Pancreas (tissue), 10 donors: ENCODE data around the gene GID8. TPM values are rescaled to one million over a fixed set of nuclear protein-coding genes. Genes with fewer than 3 reads are reported as not detected.

Source experiments
- ATAC-seq, 4 donors: fragments of 200-7000 bp; cut with Tn5 transposase; one replicate each; pipeline versions ENCODE4 v1.8.0 to v1.9.1; 2020; ENCODE audit warnings: mild to moderate bottlenecking in 4 of 4, moderate library complexity in 4 of 4
- DNase-seq, 6 donors: peaks; one replicate each; pipeline ENCODE4 v3.0.0-alpha.2; 2020
- FAIRE-seq: peaks from 2 replicates; lab custom pipeline; 2012; peaks lifted over from hg19 to GRCh38; lab: Jason Lieb, UNC
- H3K27ac ChIP-seq, 4 donors: fragments of 200-600 bp; sonication (generic); 1 replicate in 3 of 4; 2 replicates in 1 of 4; pipeline versions ENCODE4 v1.5.0 to v1.8.0; 2020
- H3K27me3 ChIP-seq, 4 donors: fragments of 200-600 bp; one replicate each; pipeline ENCODE4 v1.8.0; 2021
- H3K36me3 ChIP-seq, 3 donors: fragments of 200-600 bp; sonication (generic) in 1 of 3; one replicate each; pipeline versions ENCODE4 v1.5.0 to v1.8.0; 2020 to 2021
- H3K4me1 ChIP-seq, 3 donors: fragments of 200-600 bp; one replicate each; pipeline ENCODE4 v1.8.0; 2021
- H3K4me3 ChIP-seq, 4 donors: fragments of 200-600 bp; sonication (generic) in 2 of 4; one replicate each; pipeline versions ENCODE4 v1.5.0 to v1.8.0; 2020 to 2021
- H3K9me3 ChIP-seq, 4 donors: fragments of 200-600 bp; one replicate each; pipeline ENCODE4 v1.8.0; 2021
- CTCF ChIP-seq, 4 donors: fragments of 200-600 bp; sonication (generic) in 3 of 4; IDR thresholded peaks; one replicate each; pipeline versions ENCODE4 v1.5.0 to v1.8.0; 2021; ENCODE audit warnings: antibody characterized with exemption in 4 of 4
- WGBS, 2 donors: extraction: QIAGEN DNeasy Blood & Tissue Kit; methylation state at CpG; one replicate each; pipeline ENCODE4 v1.1.7; 2013; 5-methylcytosine and 5-hydroxymethylcytosine counted together
- intact Hi-C, 3 donors: fragments of 100-400 bp; cut with DNase I; formaldehyde crosslinking; loops; one replicate each; pipeline versions ENCODE4 v1.11.1 to v1.14.2; 2022
- polyA plus RNA-seq, 2 donors: library from polyadenylated mRNA; stranded (reverse); fragments of 200-250 nt; gene quantifications; one replicate each; pipeline ENCODE4 v1.2.3, GENCODE V29; 2013
- total RNA-seq, 6 donors: library from RNA; stranded (reverse); fragmentation: NEBNext Ultra II Directional in 4 of 6; extraction: Animal tissue kit (Norgen Biotek cat#: 25700) in 4 of 6; gene quantifications; one replicate each; pipeline versions ENCODE4 v1.2.1 to v1.2.4, GENCODE V29; 2021 to 2023
- donor health status: healthy with polysubstance abuse.
- donor health status: DM: no; HTN: no; CAD: no; lungs with moderate emphysema.
- donor health status: DM: no; HTN: no; CAD: no.
- donor health status: control.
- donor health status: control.
- donor health status: Bipolar disorder and iron deficiency.
- donor health status: DM: yes; HTN: yes; CAD: no.
- donor health status: DM: no; HTN: no; CAD: no.
- donor health status: DM: no; HTN: no; CAD: no.
- donor health status: DM: yes; HTN: yes; CAD: no.

The GID8 gene
- total and polyA plus RNA-seq, 8 donors = 6.0 to 22.4 (median 15.5) TPM

GRCh38 chr20:62952968-62953838 is 15.3 kb downstream of the GID8 start:
- DNase-seq (peak in 1 of 6 donors; percentile 35), ATAC-seq (peak; percentile 3 to 20 (median 6)), FAIRE-seq (no peak)
- Histone ChIP-seq H3K4me3 (peak overlapping the region in 2 of 4 donors; percentile 24 to 39), H3K4me1 (no peaks in the 10 kb centered on the region), H3K36me3 (no peaks in the 10 kb centered on the region), H3K27me3 (no peaks in the 10 kb centered on the region), H3K27ac (peak overlapping the region in 2 of 4 donors; percentile 18 to 57), H3K9me3 (no peaks in the 10 kb centered on the region)
- 74 to 82% methylated on average over 17 to 19 of the region's 19 CpGs for WGBS, 2 donors
- TF ChIP-seq CTCF (IDR thresholded peaks at IDR 0.05) = no peak
- intact Hi-C loops = no loop called here

DNA sequence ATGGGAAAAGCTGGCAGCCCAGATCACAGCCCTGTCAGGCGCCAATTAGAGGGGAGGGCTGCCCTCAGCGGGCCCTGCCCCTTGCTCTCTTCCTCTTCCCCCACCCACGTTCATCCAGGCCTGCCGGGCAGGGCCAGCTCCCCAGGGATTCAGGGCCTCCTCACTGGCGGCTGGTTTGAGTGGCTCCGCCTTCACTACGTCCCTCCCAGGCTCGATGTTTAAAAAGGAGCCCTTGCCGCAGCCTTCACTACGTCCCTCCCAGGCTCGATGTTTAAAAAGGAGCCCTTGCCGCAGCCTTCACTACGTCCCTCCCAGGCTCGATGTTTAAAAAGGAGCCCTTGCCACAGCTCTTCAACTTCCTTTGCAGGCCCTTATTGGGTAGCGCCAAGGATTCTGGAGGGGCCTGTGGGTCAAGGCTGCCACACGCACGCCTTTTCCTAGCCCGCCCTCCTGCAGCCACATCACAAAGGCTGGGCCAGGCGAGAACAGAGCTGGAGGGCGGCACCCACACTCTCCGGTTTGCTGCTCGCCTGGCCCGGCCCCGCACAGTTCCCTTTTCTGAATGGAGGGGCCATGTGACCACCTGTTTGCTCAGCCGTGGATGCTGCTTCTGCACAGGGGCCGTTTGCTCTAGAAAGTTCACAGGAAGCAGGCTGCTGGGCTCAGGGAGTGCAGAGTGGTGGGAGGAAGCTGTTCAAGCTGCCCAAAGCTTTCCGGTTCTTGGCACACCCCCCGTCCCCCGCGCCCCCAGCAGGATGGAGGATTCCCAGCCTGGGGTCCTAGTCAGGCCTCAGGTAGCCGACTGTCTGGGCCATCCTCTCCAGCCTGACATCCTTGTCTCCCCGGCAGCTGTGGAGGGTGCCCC is 16.1 kb downstream of the GID8 start:
- Histone ChIP-seq H3K4me1 (no peaks in the 10 kb centered on the region), H3K36me3 (no peaks in the 10 kb centered on the region), H3K27ac (peak overlapping the region in 2 of 4 donors; percentile 18 to 57), H3K4me3 (peak overlapping the region in 1 of 4 donors; percentile 39), H3K9me3 (no peaks in the 10 kb centered on the region), H3K27me3 (no peaks in the 10 kb centered on the region)
- intact Hi-C loops = no loop called here
- ATAC-seq = peak in 3 of 4 donors; percentile 46 to 62 (median 52)
- 67 to 73% methylated on average over 32 of the region's 32 CpGs for WGBS, 2 donors
- DNase-seq = peak in 2 of 6 donors; percentile 29 to 59
- TF ChIP-seq CTCF (IDR thresholded peaks at IDR 0.05) = no peak
- no peak for FAIRE-seq

DNA sequence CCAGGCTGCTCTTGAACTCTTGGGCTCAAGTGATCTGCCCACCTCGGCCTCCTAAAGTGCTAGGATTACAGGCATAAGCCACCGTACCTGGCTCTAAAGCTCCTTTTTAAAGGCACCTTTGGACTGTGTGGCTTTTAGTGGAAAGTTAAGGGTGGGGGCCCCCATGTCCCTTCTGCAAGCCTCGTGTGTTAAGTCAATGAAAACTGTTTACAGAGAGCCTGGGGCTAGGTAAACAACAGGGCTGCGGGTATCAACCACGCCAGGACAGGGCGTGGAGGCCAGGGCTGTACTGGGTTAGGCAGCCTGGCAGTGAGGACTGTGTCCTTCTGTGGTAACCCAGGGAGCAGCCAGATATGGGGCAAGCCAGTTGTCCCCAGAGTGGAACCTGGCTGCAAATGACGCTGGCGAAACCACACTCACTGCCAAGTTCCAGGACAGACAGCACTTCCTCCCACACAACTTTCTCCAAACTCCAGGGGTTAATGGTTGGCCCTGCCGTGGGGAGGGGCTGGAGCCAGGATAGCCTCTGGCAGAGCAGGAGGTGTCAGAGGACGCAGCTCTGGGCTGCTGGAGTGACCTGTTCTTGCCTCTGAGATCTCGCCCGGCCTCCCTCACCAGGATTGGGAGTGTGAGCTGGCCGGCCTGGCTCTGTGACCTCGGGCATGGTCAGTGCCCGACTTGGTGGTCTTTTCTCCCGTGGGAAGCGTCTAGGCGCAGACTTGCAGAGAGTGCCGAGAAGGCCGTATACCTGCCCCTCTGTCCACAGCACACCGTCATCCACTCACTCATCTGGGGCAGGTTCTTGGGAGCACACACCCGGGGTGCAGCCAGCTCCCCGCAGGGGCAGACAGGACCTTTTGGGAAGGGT is 17.8 kb downstream of the GID8 start:
- Histone ChIP-seq H3K4me1 (no peaks in the 10 kb centered on the region), H3K27me3 (no peaks in the 10 kb centered on the region), H3K36me3 (no peaks in the 10 kb centered on the region), H3K9me3 (no peaks in the 10 kb centered on the region), H3K27ac (peak overlapping the region in 3 of 4 donors; percentile 17 to 40 (median 22)), H3K4me3 (no peak overlapping the region)
- TF ChIP-seq CTCF (IDR thresholded peaks at IDR 0.05) = no peak
- FAIRE-seq (no peak), ATAC-seq (peak in 3 of 4 donors; percentile 5 to 53 (median 26)), DNase-seq (peak in 1 of 6 donors; percentile 40)
- 47 to 56% methylated on average over 23 of the region's 23 CpGs for WGBS, 2 donors
- intact Hi-C loops = no loop called here

DNA sequence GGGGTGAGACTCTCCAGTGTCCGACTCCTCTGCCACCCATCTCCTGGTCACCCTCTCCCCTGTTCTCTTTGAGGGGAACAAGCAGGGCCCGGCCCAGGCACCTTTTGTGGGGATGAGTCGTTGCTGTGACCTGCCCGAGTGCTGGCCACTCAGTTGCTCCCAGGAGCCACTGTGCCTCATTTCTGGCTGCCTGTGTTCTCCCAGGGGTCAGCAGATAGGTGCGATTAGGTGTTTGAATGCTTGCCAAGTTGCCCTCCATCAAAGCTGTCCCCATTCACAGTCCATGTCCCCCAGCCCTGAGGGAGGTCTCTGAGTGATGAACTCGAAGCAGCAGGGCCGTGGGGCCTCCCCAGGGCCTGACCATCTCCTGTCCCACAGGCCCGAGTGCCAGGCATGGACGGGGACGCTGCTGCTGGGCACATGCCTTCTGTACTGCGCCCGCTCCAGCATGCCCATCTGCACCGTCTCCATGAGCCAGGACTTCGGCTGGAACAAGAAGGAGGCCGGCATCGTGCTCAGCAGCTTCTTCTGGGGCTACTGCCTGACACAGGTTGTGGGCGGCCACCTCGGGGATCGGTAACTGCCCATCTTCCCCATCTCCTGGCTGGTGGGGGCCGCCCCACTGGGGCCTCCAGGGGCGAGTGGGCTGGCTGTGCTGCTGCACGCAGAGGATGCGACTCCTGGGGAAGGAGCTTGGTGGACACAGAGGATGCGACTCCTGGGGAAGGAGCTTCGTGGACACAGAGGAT is 18.6 kb downstream of the GID8 start:
- Histone ChIP-seq H3K4me1 (no peaks in the 10 kb centered on the region), H3K27me3 (no peaks in the 10 kb centered on the region), H3K36me3 (no peaks in the 10 kb centered on the region), H3K4me3 (no peak overlapping the region), H3K27ac (no peak overlapping the region), H3K9me3 (no peaks in the 10 kb centered on the region)
- ATAC-seq = no peak
- peak in 1 of 6 donors; percentile 14 for DNase-seq
- 83 to 92% methylated on average over 24 to 25 of the region's 25 CpGs for WGBS, 2 donors
- TF ChIP-seq CTCF (IDR thresholded peaks at IDR 0.05) = no peak
- intact Hi-C loops = no loop called here
- no peak for FAIRE-seq
